Mesothelial cell of epicardium (in vitro differentiated cells): ENCODE results near the gene SPTBN1. TPM values are rescaled to one million over a fixed set of nuclear protein-coding genes. Genes with fewer than 3 reads are reported as not detected.

Experiments used
- DNase-seq, 2 experiments: peaks; one replicate each; pipeline ENCODE4 v3.0.0; 2021; ENCODE audit warnings: low spot score in 2 of 2; ENCODE audit not compliant: unreplicated experiment in 2 of 2
- H3K27ac Mint-ChIP-seq: 2 replicates; pipeline ENCODE4 v1.8.0; 2021; ENCODE audit warnings: mixed read lengths
- H3K27me3 Mint-ChIP-seq: 2 replicates; pipeline ENCODE4 v1.8.0; 2021; ENCODE audit warnings: low read depth, mixed read lengths
- H3K36me3 Mint-ChIP-seq: 2 replicates; pipeline ENCODE4 v1.8.0; 2021; ENCODE audit warnings: mixed read lengths
- H3K4me1 Mint-ChIP-seq: 2 replicates; pipeline ENCODE4 v1.8.0; 2021; ENCODE audit warnings: mixed read lengths
- H3K4me3 Mint-ChIP-seq: 2 replicates; pipeline ENCODE4 v1.8.0; 2021; ENCODE audit warnings: mild to moderate bottlenecking, moderate library complexity, mixed read lengths
- H3K9me3 Mint-ChIP-seq: 2 replicates; pipeline ENCODE4 v1.8.0; 2021; ENCODE audit warnings: mixed read lengths
- total RNA-seq: library from RNA; stranded (reverse); gene quantifications from 3 replicates; pipeline ENCODE4 v1.2.1, GENCODE V29; 2021
- TF ChIP-seq, protein P1 (sequence below): fragments of 200-600 bp; sonication (generic); IDR thresholded peaks from one replicate; pipeline ENCODE4 v1.5.0; 2021; ENCODE audit warnings: antibody characterized with exemption; ENCODE audit not compliant: unreplicated experiment

Gene SPTBN1
- total RNA-seq, 1 donor from 2014 or later: 281 TPM

- H3K4me3 Mint-ChIP-seq: no peak overlapping the region
- H3K9me3 Mint-ChIP-seq: no peaks in the 10 kb centered on the region
- TF ChIP-seq, protein P1, sequence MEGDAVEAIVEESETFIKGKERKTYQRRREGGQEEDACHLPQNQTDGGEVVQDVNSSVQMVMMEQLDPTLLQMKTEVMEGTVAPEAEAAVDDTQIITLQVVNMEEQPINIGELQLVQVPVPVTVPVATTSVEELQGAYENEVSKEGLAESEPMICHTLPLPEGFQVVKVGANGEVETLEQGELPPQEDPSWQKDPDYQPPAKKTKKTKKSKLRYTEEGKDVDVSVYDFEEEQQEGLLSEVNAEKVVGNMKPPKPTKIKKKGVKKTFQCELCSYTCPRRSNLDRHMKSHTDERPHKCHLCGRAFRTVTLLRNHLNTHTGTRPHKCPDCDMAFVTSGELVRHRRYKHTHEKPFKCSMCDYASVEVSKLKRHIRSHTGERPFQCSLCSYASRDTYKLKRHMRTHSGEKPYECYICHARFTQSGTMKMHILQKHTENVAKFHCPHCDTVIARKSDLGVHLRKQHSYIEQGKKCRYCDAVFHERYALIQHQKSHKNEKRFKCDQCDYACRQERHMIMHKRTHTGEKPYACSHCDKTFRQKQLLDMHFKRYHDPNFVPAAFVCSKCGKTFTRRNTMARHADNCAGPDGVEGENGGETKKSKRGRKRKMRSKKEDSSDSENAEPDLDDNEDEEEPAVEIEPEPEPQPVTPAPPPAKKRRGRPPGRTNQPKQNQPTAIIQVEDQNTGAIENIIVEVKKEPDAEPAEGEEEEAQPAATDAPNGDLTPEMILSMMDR: no peak
- peaks cover 71% of the 10 kb centered on the region for H3K4me1 Mint-ChIP-seq
- no peaks in the 10 kb centered on the region for H3K27me3 Mint-ChIP-seq
- peaks cover 2% of the 10 kb centered on the region for H3K36me3 Mint-ChIP-seq
- H3K27ac Mint-ChIP-seq: peak overlapping the region; percentile 90
- no peak for DNase-seq
Measured at GRCh38 chr2:54579061-54579681, 123.0 kb downstream of the SPTBN1 start.

DNA sequence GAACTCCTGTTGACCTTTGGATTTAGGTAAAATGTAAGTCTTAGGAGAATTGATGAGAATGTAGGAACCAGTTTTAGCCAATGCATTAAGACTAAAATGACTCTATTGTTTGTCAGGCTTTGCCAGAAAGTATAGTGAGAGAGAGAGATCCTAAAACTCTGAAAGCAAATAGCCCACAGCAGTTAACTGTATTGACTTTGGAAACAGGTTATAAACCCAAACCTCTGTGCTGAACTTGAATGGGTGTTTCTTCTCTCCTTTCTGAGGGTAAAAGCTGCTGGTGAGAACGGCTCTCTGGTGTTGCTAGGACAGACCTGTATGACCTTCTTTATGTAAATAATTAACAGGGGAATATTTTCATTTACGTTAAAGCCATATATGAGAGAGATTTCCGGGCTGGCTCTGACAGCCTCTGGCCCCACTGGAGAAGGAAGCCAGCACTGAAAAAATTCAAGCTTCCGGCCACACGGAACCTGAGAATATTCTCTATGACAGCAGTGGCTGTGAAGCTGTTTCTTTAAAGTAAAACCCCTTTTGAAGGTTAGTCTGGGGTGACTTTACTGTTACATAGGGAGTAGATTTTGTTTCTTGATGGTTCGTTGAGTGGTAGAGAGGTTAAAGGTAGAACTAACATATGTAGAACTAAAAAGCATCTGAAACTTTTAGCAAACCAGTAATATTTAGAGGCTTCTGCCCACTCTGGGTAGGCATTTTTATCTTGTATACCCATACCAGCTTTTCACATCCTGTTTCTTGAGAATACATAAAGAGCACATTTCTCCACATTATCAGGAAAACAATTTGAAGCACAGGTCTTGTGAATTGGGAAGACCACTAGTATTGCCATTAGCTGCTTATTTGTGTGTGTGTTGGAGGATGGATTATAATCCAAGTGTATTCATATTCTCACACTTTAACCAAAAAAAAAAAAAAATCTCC is 123.8 kb downstream of the SPTBN1 start:
- H3K27me3 Mint-ChIP-seq: no peaks in the 10 kb centered on the region
- peak overlapping the region; percentile 90 for H3K27ac Mint-ChIP-seq
- H3K4me3 Mint-ChIP-seq: no peak overlapping the region
- no peaks in the 10 kb centered on the region for H3K9me3 Mint-ChIP-seq
- TF ChIP-seq, protein P1: no peak
- H3K4me1 Mint-ChIP-seq: peaks cover 75% of the 10 kb centered on the region
- peaks cover 2% of the 10 kb centered on the region for H3K36me3 Mint-ChIP-seq
- no peak for DNase-seq

DNA sequence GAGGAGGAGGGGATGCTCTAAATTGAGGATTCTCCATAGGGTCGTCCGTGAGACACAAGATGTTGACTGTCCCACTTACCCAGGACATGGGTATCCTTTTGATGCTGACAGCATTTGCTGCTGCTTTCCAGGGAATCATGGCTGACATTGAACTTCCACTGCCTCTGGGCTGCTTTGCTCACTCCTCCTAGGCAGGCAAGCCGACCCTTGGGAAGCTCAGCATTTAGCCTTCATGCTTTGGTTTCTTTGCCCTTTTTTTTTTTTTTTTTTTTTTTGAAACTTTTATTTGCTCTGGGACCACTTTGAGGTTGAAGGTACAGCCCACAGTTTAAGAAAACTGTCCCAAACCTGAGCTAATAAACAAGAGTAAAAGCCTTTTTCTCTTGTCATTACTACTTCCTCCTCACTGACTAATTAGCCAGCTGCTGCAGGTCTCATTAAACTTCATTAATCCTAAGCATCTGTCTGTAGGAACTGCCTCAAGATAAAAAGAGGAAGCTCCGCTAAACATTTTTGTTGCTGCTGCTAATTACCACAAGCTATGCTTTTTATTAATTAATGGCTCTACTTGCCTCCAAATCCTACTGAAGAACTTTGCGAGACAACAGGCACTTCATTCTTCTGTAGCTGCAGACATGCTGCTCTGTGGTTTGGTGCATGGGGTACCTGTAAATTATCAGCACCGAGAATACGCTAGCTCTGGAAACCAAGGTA is 125.4 kb downstream of the SPTBN1 start:
- H3K36me3 Mint-ChIP-seq: no peaks in the 10 kb centered on the region
- no peak overlapping the region for H3K27ac Mint-ChIP-seq
- no peak overlapping the region for H3K4me3 Mint-ChIP-seq
- H3K9me3 Mint-ChIP-seq: no peaks in the 10 kb centered on the region
- H3K4me1 Mint-ChIP-seq: peaks cover 79% of the 10 kb centered on the region
- H3K27me3 Mint-ChIP-seq: no peaks in the 10 kb centered on the region
- TF ChIP-seq, protein P1: no peak
- DNase-seq: no peak

GRCh38 chr2:54582987-54583386 is 126.9 kb downstream of the SPTBN1 start:
- no peak for DNase-seq
- Mint-ChIP-seq H3K36me3 (no peaks in the 10 kb centered on the region), H3K9me3 (no peaks in the 10 kb centered on the region), H3K4me3 (no peak overlapping the region), H3K27me3 (no peaks in the 10 kb centered on the region), H3K4me1 (peaks cover 82% of the 10 kb centered on the region), H3K27ac (peak overlapping the region; percentile 48)
- TF ChIP-seq, protein P1: no peak

DNA sequence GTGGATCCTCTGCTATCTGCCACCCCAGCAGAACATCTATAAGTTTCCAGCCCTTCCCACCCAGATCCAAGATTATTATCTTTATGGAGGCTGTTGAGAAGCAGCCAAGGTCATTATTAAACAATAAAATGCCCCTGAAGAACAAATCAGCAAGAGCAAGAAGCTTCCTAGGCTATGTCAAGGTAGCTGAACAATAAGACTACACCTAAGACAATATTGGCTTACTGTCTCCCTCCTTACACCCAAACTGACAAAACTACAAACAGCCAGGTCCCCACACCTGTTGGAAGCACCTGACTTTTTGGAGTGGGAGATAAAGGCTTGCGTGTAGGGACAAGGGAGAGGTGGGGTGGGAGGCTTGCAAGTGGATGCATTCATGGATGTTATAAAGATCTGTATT is 128.5 kb downstream of the SPTBN1 start:
- Mint-ChIP-seq H3K9me3 (no peaks in the 10 kb centered on the region), H3K27me3 (no peaks in the 10 kb centered on the region), H3K4me1 (peaks cover 81% of the 10 kb centered on the region), H3K27ac (no peak overlapping the region), H3K36me3 (no peaks in the 10 kb centered on the region), H3K4me3 (no peak overlapping the region)
- no peak for DNase-seq
- TF ChIP-seq, protein P1: no peak
